Measurements from ENCODE around the gene CCDC8. TPM values are rescaled to one million over a fixed set of nuclear protein-coding genes. Genes with fewer than 3 reads are reported as not detected.

CCDC8 gene
- total RNA-seq, 1 experiment from 2014 or later = not detected

- H3K36me3 Mint-ChIP-seq (ENCODE audit: insufficient read depth, unreplicated experiment) = peaks cover 31% of the 10 kb centered on the region
- intact Hi-C loops (cut with micrococcal nuclease; ENCODE audit: unreplicated experiment) = no loop called here
- no peak overlapping the region for H3K27ac Mint-ChIP-seq (ENCODE audit: unreplicated experiment)
- DNase-seq = no peak
- CTCF ChIA-PET = no interaction called here
- TF ChIP-seq CTCF (IDR thresholded peaks at IDR 0.05; ENCODE audit: unreplicated experiment) = no peak
- no TSS peak for BruUV-seq (replicated peaks)
- no peaks in the 10 kb centered on the region for H3K9me3 Mint-ChIP-seq (ENCODE audit: low read depth, unreplicated experiment)
- no peaks in the 10 kb centered on the region for H3K4me1 Mint-ChIP-seq (ENCODE audit: low read depth, unreplicated experiment)
- no peak overlapping the region for H3K4me3 Mint-ChIP-seq (ENCODE audit: low read depth, unreplicated experiment)
- H3K27me3 Mint-ChIP-seq (ENCODE audit: unreplicated experiment) = no peaks in the 10 kb centered on the region
These were observed 31.5 kb downstream of the CCDC8 start for GRCh38 chr19:46381756-46382345.

DNA sequence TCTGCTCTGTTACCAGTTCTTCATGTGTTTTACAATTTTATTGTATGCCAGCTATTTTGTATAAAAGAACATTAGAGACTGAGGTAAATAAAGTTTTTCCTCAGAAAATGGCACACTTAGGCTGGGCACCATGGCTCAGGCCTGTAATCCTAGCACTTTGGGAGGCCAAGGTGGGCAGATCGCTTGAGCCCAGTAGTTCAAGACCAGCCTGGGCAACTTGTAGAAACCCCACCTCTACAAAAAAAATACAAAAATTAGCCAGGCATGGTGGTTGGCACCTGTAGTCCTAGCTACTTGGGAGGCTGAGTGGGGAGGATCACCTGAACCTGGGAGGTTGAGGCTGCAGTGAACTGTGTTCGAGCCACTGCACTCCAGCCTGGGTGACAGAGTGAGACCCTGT is 32.0 kb downstream of the CCDC8 start:
- Mint-ChIP-seq H3K4me1 (ENCODE audit: low read depth, unreplicated experiment) (no peaks in the 10 kb centered on the region), H3K36me3 (ENCODE audit: insufficient read depth, unreplicated experiment) (peaks cover 32% of the 10 kb centered on the region), H3K27me3 (ENCODE audit: unreplicated experiment) (no peaks in the 10 kb centered on the region), H3K9me3 (ENCODE audit: low read depth, unreplicated experiment) (no peaks in the 10 kb centered on the region), H3K4me3 (ENCODE audit: low read depth, unreplicated experiment) (no peak overlapping the region), H3K27ac (ENCODE audit: unreplicated experiment) (no peak overlapping the region)
- intact Hi-C loops (cut with micrococcal nuclease; ENCODE audit: unreplicated experiment) = no loop called here
- CTCF ChIA-PET = no interaction called here
- BruUV-seq (replicated peaks) = no TSS peak
- no peak for TF ChIP-seq CTCF (IDR thresholded peaks at IDR 0.05; ENCODE audit: unreplicated experiment)
- no peak for DNase-seq

DNA sequence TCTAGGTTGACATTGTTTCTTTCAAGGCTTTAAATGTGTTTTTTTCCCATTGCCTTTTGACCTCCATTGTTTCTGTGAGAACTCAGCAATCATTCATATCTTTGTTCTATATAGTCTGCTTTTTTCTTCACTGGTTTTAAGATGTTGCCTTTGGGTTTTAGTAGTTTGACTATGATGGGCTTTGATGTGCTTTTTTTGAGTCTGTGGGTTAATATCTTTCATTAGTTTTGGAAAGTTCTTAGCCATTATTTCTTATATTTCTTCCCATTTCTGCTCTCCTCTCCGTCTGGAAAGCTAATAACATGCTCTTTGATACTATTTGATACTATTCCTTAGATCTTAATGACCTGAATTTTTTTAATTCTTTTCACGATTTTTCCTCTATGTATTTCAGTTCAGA is 32.7 kb downstream of the CCDC8 start:
- no peaks in the 10 kb centered on the region for H3K27me3 Mint-ChIP-seq (ENCODE audit: unreplicated experiment)
- H3K9me3 Mint-ChIP-seq (ENCODE audit: low read depth, unreplicated experiment) = no peaks in the 10 kb centered on the region
- intact Hi-C loops (cut with micrococcal nuclease; ENCODE audit: unreplicated experiment) = no loop called here
- no peak overlapping the region for H3K27ac Mint-ChIP-seq (ENCODE audit: unreplicated experiment)
- no peaks in the 10 kb centered on the region for H3K4me1 Mint-ChIP-seq (ENCODE audit: low read depth, unreplicated experiment)
- CTCF ChIA-PET = no interaction called here
- peaks cover 33% of the 10 kb centered on the region for H3K36me3 Mint-ChIP-seq (ENCODE audit: insufficient read depth, unreplicated experiment)
- no peak for DNase-seq
- no peak for TF ChIP-seq CTCF (IDR thresholded peaks at IDR 0.05; ENCODE audit: unreplicated experiment)
- H3K4me3 Mint-ChIP-seq (ENCODE audit: low read depth, unreplicated experiment) = no peak overlapping the region
- no TSS peak for BruUV-seq (replicated peaks)

- no peak for TF ChIP-seq CTCF (IDR thresholded peaks at IDR 0.05; ENCODE audit: unreplicated experiment)
These were observed 35.1 kb downstream of the CCDC8 start for GRCh38 chr19:46378268-46378667.

More at GRCh38 chr19:46378268-46378667, 35.1 kb downstream of the CCDC8 start:
- intact Hi-C loops (cut with micrococcal nuclease; ENCODE audit: unreplicated experiment) = no loop called here
- Mint-ChIP-seq H3K4me1 (ENCODE audit: low read depth, unreplicated experiment) (peaks cover 17% of the 10 kb centered on the region), H3K27ac (ENCODE audit: unreplicated experiment) (no peak overlapping the region), H3K4me3 (ENCODE audit: low read depth, unreplicated experiment) (no peak overlapping the region), H3K9me3 (ENCODE audit: low read depth, unreplicated experiment) (no peaks in the 10 kb centered on the region), H3K27me3 (ENCODE audit: unreplicated experiment) (no peaks in the 10 kb centered on the region), H3K36me3 (ENCODE audit: insufficient read depth, unreplicated experiment) (peaks cover 44% of the 10 kb centered on the region)
- BruUV-seq (replicated peaks) = no TSS peak
- CTCF ChIA-PET = interaction anchor here (0.6 to 1.3 kb wide), 2 partner anchors 17 to 300 kb away, joined by 3 to 5 read pairs; no protein-coding TSS in a partner anchor
- no peak for DNase-seq

Measured in Calu3 (cell line).